ENCODE results near the gene FDXR. TPM values are rescaled to one million over a fixed set of nuclear protein-coding genes. Genes with fewer than 3 reads are reported as not detected.
"Not testable (repeated sequence)": the region's sequence is repeated elsewhere in the genome, so short reads cannot be mapped to it uniquely, and the experiment has no call there.

FDXR gene, protein sequence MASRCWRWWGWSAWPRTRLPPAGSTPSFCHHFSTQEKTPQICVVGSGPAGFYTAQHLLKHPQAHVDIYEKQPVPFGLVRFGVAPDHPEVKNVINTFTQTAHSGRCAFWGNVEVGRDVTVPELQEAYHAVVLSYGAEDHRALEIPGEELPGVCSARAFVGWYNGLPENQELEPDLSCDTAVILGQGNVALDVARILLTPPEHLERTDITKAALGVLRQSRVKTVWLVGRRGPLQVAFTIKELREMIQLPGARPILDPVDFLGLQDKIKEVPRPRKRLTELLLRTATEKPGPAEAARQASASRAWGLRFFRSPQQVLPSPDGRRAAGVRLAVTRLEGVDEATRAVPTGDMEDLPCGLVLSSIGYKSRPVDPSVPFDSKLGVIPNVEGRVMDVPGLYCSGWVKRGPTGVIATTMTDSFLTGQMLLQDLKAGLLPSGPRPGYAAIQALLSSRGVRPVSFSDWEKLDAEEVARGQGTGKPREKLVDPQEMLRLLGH
- total RNA-seq (1 to 10 TPM; 4.5 to 8.7 TPM), total RNA-seq (3.9 to 10.4 reads per million in 2 donors)

DNA sequence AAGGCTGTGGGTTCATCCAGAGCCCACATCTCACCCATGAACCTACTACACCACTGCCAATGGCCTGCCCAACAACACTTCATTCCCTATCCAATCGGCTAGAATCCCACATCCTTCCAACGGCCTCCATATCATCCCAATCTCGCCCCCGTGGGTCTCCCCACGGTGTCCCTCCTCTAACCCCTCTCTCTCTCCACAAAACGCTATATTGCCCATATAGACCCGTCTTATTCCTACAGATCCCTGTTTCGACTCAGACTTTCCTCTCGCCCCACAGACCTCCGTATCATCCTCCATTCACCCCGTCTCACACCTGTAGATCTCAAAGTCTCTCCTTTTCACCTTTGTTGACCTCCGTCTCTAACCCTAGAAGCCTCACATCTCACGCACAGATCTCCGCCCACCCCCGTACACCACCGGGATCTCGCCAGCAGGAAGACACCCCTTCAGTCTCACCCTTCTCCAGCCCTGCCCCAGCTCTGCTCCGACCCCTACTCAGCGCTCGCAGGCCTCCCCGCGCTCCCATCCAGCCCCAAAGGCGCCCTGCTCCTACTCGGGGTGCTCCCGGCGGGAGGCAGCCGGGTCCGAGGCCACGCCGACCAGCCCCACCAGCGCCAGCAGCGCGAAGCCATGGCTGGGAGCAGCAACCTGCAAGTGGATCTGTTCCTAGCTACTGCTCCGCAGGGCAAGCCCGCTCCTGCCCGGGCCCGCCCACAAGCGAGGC is at the start of gene FDXR:
Gene FDXR, minus strand, starts transcription at position 682 of the 724 bp plus-strand sequence. Its CDS starts 50 bp downstream, at position 632.
- Mint-ChIP-seq H3K36me3 (ENCODE audit: low read depth) (no peaks in the 10 kb centered on the region), H3K27ac (peak within 1 kb of the TSS; percentile 92), H3K4me1 (peaks cover 31% of the 10 kb centered on the region), H3K4me3 (peak within 1 kb of the TSS; percentile 97), H3K27me3 (no peaks in the 10 kb centered on the region)
- H3K9me3 ChIP-seq (ENCODE audit: control insufficient read depth, low read length, poor library complexity, severe bottlenecking): no peaks in the 10 kb centered on the region
- DNase-seq (no peak), ATAC-seq (peak; percentile 1)

DNA sequence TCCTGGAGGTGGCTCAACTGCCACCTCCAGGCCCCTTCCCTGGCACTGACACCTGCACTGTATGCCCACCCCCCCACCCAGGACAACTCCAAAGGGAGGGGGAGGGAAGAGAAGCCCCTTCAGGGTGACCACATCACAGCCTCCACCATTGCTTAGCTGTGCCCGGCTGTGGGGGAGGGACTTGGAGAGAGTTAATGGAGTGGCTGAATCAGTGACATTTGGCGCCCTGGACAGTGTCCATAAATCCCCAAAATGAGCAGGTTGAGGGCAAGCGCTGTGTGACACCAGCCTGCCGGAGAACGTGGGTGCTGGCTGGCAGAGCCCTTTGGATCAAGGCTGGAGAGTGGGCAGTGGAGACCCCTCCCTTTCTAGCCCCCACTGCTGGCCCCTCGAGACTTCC is 49.4 kb upstream of the FDXR start:
- peaks cover 3% of the 10 kb centered on the region for H3K36me3 Mint-ChIP-seq (ENCODE audit: low read depth)
- no peak overlapping the region for H3K27ac Mint-ChIP-seq
- H3K27me3 Mint-ChIP-seq: peaks cover 49% of the 10 kb centered on the region
- H3K4me3 Mint-ChIP-seq: peak overlapping the region; percentile 73
- no peaks in the 10 kb centered on the region for H3K9me3 ChIP-seq (ENCODE audit: control insufficient read depth, low read length, poor library complexity, severe bottlenecking)
- ATAC-seq (no peak), DNase-seq (no peak)
- peaks cover 8% of the 10 kb centered on the region for H3K4me1 Mint-ChIP-seq

DNA sequence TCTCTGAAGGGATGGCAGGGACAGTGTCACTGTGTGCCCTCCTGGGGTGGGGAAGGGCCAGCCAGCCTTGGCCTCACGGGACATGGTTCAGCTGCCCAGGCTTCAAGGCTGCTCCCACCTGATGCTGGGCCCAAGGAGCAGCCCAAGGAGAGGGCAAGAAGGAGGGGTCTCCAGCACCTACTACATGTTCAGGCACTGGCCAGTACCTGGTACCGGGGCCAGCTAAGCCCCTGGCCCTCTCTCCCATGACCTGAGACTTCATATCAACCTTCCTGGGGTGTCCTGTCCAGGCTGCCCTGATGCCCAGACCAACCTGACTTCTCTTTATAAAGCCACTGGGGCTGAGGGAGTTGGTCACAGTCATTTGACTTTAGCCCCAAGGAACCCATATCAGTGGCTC is 49.0 kb upstream of the FDXR start:
- no peak for DNase-seq
- Mint-ChIP-seq H3K36me3 (ENCODE audit: low read depth) (peaks cover 3% of the 10 kb centered on the region), H3K27ac (no peak overlapping the region), H3K4me1 (peaks cover 8% of the 10 kb centered on the region), H3K4me3 (no peak overlapping the region), H3K27me3 (peaks cover 51% of the 10 kb centered on the region)
- no peak for ATAC-seq
- no peaks in the 10 kb centered on the region for H3K9me3 ChIP-seq (ENCODE audit: control insufficient read depth, low read length, poor library complexity, severe bottlenecking)

DNA sequence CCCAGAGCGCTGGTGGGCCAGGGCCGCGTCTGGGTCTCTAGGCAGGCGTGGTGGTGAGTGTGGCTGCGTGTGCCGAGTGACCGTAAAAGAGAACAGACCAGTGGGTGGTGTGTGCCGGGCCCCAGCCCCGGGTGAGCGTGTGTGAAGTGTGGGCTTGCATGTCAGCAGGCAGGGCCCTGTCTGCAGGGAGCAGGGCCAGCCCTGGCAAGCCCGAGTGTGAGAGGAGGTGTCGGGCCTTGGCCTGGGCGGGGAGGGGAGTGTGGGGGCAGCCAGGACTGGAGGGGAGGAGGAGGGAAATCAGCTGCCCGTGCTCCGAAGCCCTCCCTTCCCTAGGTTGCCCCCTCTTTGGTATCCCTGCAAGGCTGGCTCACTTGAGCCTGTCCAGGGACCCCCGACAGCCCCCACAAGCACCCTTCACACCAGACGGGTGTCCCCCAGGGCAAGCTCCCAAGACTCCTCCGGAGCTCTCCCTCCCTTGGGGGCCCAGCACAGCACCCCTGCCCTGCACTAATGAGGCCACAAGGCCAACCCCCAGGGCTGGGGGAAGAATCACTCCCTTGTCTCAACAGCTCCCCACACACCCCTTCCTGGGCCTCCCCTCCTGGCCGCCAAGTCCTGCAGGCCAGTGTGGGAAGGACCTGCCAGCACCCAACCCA is 48.4 kb upstream of the FDXR start:
- peaks cover 8% of the 10 kb centered on the region for H3K4me1 Mint-ChIP-seq
- H3K36me3 Mint-ChIP-seq (ENCODE audit: low read depth): peaks cover 2% of the 10 kb centered on the region
- no peak overlapping the region for H3K4me3 Mint-ChIP-seq
- DNase-seq (no peak), ATAC-seq (no peak)
- no peak overlapping the region for H3K27ac Mint-ChIP-seq
- H3K27me3 Mint-ChIP-seq: peaks cover 51% of the 10 kb centered on the region
- H3K9me3 ChIP-seq (ENCODE audit: control insufficient read depth, low read length, poor library complexity, severe bottlenecking): no peaks in the 10 kb centered on the region

DNA sequence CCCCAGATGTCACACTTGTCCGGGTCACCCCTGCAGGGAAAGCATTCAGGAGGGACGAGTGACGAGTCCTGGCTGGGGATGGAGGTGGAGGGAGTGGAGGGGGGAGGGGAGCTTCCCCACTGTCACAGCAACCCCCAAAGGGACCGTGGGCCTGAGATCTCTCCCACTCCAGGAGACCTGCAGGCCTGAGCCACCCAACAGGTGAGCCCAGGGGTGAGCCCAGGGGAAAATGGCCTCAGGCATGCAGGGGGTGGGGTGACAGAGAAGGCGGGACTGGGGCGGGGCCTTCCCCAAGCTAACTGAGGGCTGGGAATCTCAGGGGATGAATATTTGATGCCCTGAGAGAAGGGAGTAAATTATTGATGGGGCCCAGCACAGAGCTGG is 47.8 kb upstream of the FDXR start:
- Mint-ChIP-seq H3K27me3 (peaks cover 51% of the 10 kb centered on the region), H3K27ac (no peak overlapping the region), H3K36me3 (ENCODE audit: low read depth) (peaks cover 2% of the 10 kb centered on the region), H3K4me3 (no peak overlapping the region), H3K4me1 (peaks cover 10% of the 10 kb centered on the region)
- H3K9me3 ChIP-seq (ENCODE audit: control insufficient read depth, low read length, poor library complexity, severe bottlenecking): no peaks in the 10 kb centered on the region
- DNase-seq (no peak), ATAC-seq (no peak)

DNA sequence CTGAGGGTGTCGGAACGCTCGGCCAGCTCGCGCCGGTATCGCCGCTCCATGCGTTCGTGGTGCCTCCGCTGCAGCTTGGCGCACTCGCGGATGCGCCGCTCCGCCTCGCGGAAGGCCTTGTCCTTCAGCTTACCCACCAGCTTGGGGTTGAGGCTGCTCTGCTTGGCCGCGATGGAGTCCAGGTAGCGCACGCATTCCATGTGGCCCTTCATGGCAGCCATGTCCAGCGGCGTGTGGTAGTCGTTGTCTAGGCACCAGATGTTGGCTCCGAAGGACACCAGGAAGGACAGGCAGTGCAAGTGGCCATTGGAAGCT is 47.5 kb upstream of the FDXR start:
- Mint-ChIP-seq H3K36me3 (ENCODE audit: low read depth) (peaks cover 2% of the 10 kb centered on the region), H3K4me3 (no peak overlapping the region), H3K4me1 (peaks cover 10% of the 10 kb centered on the region), H3K27ac (no peak overlapping the region), H3K27me3 (peaks cover 48% of the 10 kb centered on the region)
- ATAC-seq: no peak
- no peaks in the 10 kb centered on the region for H3K9me3 ChIP-seq (ENCODE audit: control insufficient read depth, low read length, poor library complexity, severe bottlenecking)
- DNase-seq: no peak

DNA sequence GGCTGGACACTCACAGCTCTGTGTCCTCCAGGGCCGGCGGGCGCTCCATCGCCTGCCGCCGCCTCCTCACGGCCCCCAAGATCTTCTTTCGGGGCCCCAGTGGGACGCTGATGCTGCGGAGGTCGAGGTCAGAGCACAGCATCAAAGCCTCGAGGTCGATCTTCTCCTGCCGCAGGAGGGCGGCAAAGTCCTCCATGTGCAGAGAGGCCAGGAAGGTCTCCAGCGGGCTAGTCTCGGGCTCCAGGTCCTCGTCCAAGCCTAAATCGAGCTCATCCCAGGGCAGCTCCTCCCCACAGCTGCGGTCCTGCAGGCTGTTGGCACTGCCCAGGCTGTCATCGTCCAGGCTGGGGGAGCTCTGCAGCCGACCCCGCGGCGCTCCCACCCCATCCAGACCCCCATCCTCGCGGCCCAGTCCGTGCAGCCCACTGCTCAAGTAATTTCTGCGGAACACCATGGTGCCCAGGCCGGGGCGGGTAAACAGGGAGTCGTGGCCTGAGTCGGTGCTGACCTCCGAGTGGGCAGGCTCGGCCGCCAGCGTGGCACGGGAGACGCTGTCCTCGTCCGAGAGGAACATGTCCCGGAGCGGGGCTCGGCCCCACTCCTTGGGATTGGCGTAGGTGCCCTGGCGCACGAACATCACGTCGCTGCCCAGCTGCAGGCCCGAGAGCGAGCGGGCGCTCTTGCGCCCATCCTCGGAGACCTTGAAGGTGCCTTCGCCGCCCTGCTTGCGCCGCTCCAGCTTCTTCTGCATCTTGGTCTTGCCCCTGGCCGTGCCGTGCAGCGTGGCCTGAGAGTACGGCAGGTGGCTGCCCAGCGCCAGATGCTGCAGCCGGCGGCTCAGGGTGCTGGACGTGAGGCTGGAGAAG is 46.9 kb upstream of the FDXR start:
- no peak for DNase-seq
- H3K36me3 Mint-ChIP-seq (ENCODE audit: low read depth): peaks cover 2% of the 10 kb centered on the region

DNA sequence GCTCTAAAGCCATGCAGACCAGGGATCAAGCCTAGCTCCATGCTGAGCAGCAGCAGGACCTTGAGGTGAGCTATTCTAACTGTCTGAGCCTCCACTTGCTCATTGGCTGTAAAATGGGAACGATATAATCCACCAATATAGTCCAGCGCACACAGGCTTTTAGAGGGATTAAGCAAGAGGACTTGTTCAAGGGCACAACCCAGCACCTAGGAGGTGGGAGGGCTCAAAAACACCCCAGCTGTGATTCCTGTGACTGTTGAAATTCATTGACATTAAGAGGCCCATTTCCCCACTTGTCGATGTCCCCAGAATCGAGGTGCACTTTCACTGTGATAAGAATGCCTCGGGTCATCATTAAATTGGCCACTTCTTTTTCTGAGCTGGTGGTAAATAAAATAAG is 46.1 kb upstream of the FDXR start:
- no peak for DNase-seq
- Mint-ChIP-seq H3K36me3 (ENCODE audit: low read depth) (no peaks in the 10 kb centered on the region), H3K4me3 (no peak overlapping the region), H3K27ac (no peak overlapping the region), H3K4me1 (peaks cover 4% of the 10 kb centered on the region), H3K27me3 (peaks cover 37% of the 10 kb centered on the region)
- H3K9me3 ChIP-seq (ENCODE audit: control insufficient read depth, low read length, poor library complexity, severe bottlenecking): no peaks in the 10 kb centered on the region
- no peak for ATAC-seq

More for the DNA sequence above, 46.9 kb upstream of the FDXR start:
- Mint-ChIP-seq H3K27me3 (peaks cover 42% of the 10 kb centered on the region), H3K4me3 (no peak overlapping the region), H3K27ac (no peak overlapping the region), H3K4me1 (peaks cover 9% of the 10 kb centered on the region)
- H3K9me3 ChIP-seq (ENCODE audit: control insufficient read depth, low read length, poor library complexity, severe bottlenecking): no peaks in the 10 kb centered on the region
- no peak for ATAC-seq

DNA sequence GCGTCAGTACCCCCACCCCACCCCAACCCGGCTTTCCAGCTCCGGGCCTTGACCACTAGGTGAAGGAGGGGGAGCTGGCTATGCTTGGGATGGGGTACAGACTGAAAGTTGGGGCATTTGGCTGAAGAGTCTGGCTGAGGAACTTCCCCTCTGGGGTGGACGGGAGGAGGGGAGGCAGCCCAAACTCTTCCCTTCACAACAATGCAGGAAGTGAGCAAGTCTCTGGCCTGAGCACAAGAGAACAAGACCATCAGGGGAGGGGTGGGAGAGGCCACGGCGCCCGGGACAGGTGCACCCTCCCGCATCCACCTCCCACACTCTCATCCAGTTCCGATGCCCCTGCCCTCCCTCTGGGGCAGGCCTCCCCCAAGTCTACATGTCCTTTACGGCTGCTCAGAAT is 44.6 kb upstream of the FDXR start:
- H3K27ac Mint-ChIP-seq: no peak overlapping the region
- H3K4me3 Mint-ChIP-seq: no peak overlapping the region
- peaks cover 34% of the 10 kb centered on the region for H3K27me3 Mint-ChIP-seq
- H3K9me3 ChIP-seq (ENCODE audit: control insufficient read depth, low read length, poor library complexity, severe bottlenecking): no peaks in the 10 kb centered on the region
- peaks cover 2% of the 10 kb centered on the region for H3K4me1 Mint-ChIP-seq
- ATAC-seq (no peak), DNase-seq (no peak)
- H3K36me3 Mint-ChIP-seq (ENCODE audit: low read depth): no peaks in the 10 kb centered on the region

DNA sequence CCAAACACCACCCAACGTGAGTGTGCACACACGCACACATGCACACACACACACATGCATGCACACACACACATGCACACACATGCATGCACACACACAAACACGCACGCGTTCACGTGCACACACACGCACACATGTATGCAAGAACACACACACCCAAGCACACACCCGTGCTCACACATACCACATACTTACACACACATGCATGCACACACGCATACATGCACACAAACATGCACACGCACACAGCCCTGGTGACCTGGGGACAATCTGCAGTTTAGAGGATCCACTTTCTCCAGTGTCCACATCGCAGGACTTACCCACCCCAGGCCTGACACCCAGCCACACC is 44.0 kb upstream of the FDXR start:
- DNase-seq (no peak), ATAC-seq (no peak)
- Mint-ChIP-seq H3K27ac (no peak overlapping the region), H3K4me3 (no peak overlapping the region), H3K27me3 (peaks cover 31% of the 10 kb centered on the region), H3K4me1 (peaks cover 2% of the 10 kb centered on the region), H3K36me3 (ENCODE audit: low read depth) (no peaks in the 10 kb centered on the region)
- no peaks in the 10 kb centered on the region for H3K9me3 ChIP-seq (ENCODE audit: control insufficient read depth, low read length, poor library complexity, severe bottlenecking)

DNA sequence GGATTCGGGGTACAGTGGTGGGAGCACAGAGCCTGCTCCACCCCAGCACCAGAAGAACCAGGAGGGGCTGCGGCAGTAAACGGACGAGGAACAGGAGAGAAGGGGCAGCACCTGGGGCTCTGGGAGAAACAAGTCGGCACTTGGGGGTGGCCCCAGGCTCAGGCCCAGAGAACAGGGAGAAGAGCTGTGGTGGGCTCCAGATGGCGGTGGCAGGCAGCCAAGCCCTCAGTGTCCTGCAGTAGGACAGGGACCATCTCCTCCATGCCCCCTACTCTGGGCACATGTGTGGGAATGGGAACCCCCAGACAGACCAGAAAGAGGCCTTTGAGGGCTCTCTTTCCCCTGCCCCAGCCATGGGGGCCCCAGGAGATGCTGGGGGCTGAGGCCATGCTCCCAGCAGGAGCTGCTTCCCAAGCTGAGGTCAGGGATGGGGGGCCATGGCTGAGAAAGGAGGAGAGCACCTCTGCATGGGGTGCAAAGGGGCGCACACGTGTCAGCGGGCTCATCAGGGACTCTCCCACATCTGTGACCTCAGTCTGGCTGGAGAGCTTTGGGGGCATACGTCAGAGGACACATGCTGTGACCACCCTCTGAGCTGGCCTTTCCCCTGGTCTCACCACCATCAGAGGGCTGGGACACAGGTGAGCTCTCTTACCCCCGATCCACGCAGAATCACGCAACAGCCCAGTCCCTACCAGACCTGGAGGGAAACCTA is 43.5 kb upstream of the FDXR start:
- Mint-ChIP-seq H3K27ac (no peak overlapping the region), H3K4me3 (no peak overlapping the region), H3K4me1 (peaks cover 2% of the 10 kb centered on the region), H3K36me3 (ENCODE audit: low read depth) (no peaks in the 10 kb centered on the region), H3K27me3 (peaks cover 31% of the 10 kb centered on the region)
- ATAC-seq (no peak), DNase-seq (no peak)
- no peaks in the 10 kb centered on the region for H3K9me3 ChIP-seq (ENCODE audit: control insufficient read depth, low read length, poor library complexity, severe bottlenecking)

DNA sequence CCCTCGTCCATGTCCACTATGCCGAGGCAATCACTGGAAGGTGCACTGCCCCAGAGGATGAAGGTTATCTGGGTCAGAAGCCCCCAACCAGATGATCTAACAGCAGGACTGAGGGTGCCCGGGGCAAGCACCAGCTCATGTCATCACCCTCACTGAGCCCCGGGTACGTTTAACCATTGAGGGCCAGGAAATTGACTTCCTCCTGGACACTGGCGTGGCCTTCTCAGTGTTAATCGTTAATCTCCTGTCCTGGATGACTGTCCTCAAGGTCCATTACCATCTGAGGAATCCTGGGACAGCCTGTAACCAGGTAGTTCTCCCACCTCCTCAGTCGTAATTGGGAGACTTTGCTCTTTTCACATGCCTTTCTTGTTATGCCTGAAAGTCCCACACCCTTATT is 38.6 kb upstream of the FDXR start:
- H3K36me3 Mint-ChIP-seq (ENCODE audit: low read depth); H3K9me3 ChIP-seq (ENCODE audit: control insufficient read depth, low read length, poor library complexity, severe bottlenecking); ATAC-seq; H3K4me1 Mint-ChIP-seq; H3K4me3 Mint-ChIP-seq; DNase-seq; H3K27ac Mint-ChIP-seq: not testable (repeated sequence)
- peaks cover 13% of the 10 kb centered on the region for H3K27me3 Mint-ChIP-seq

Measured in T-helper 17 cell (primary cell).